GM19023 (cell line): ENCODE data around the gene MAPK8IP1.
A peak's percentile ranks its signal among the peaks of the same experiment; 100 is the strongest.

Experiments used
- ATAC-seq: cut with Tn5 transposase; IDR thresholded peaks from one replicate; pipeline ENCODE4 v1.9.1; 2021; ENCODE audit warnings: mild to moderate bottlenecking, moderate library complexity; ENCODE audit not compliant: unreplicated experiment

Gene MAPK8IP1

GRCh38 chr11:45906965-45907611, 21.6 kb downstream of the MAPK8IP1 start, which contains the start of gene FREY1:
Gene FREY1 (minus strand): TSS chr11:45907271. CDS start chr11:45907245, 26 bp downstream.
- ATAC-seq: no peak

GRCh38 chr11:45907911-45908370, 22.5 kb downstream of the MAPK8IP1 start:
- ATAC-seq: no peak

GRCh38 chr11:45909594-45910475, 24.4 kb downstream of the MAPK8IP1 start:
- ATAC-seq: no peak

GRCh38 chr11:45910623-45911022, 25.2 kb downstream of the MAPK8IP1 start:
- ATAC-seq: no peak

GRCh38 chr11:45913514-45913913, 28.1 kb downstream of the MAPK8IP1 start:
- ATAC-seq: no peak

GRCh38 chr11:45913942-45914635, 28.6 kb downstream of the MAPK8IP1 start:
- no peak for ATAC-seq

- ATAC-seq: no peak
Observed at GRCh38 chr11:45915446-45915845, 30.0 kb downstream of the MAPK8IP1 start.

GRCh38 chr11:45917286-45917622, 31.8 kb downstream of the MAPK8IP1 start:
- peak; percentile 1 for ATAC-seq

- peak; percentile 89 for ATAC-seq
Observed at GRCh38 chr11:45917623-45918330, 32.3 kb downstream of the MAPK8IP1 start, which contains the start of gene PEX16. Gene PEX16 (minus strand): TSS chr11:45917877. CDS start chr11:45917811, 66 bp downstream.

- ATAC-seq: peak; percentile 43
Observed at GRCh38 chr11:45918331-45918941, 33.0 kb downstream of the MAPK8IP1 start.

- ATAC-seq: no peak
Observed at GRCh38 chr11:45918962-45919675, 33.7 kb downstream of the MAPK8IP1 start.

GRCh38 chr11:45919806-45920530, 34.5 kb downstream of the MAPK8IP1 start:
- no peak for ATAC-seq

- ATAC-seq: no peak
Observed at GRCh38 chr11:45920531-45921477, 35.4 kb downstream of the MAPK8IP1 start.

- no peak for ATAC-seq
Observed at GRCh38 chr11:45921561-45922424, 36.3 kb downstream of the MAPK8IP1 start.

- ATAC-seq: no peak
Observed at GRCh38 chr11:45922425-45923082, 37.1 kb downstream of the MAPK8IP1 start, which contains the start of gene LARGE2. Gene LARGE2 (plus strand): TSS chr11:45922656. CDS start chr11:45922883, 227 bp downstream.
